Lower leg skin (tissue), 3 donors: ENCODE data around the gene CACNB4.

Experiments
- CTCF ChIP-seq, 3 donors: fragments of 450-650 bp; IDR thresholded peaks; one replicate each; pipeline ENCODE4 v1.5.1; 2016; ENCODE audit warnings: antibody characterized with exemption in 3 of 3, mild to moderate bottlenecking in 3 of 3, moderate library complexity in 2 of 3
- POLR2A ChIP-seq, 2 donors: fragments of 450-650 bp; IDR thresholded peaks; one replicate each; pipeline ENCODE4 v1.6.1; 2016 to 2017; ENCODE audit warnings: antibody characterized with exemption in 2 of 2, mild to moderate bottlenecking in 1 of 2, moderate library complexity in 1 of 2

GRCh38 chr2:151946250-151946884 lies 152.5 kb downstream of the CACNB4 start:
- TF ChIP-seq CTCF (IDR thresholded peaks at IDR 0.05) (no peak), POLR2A (IDR thresholded peaks at IDR 0.05) (no peak)
